GM21360 (cell line): ENCODE results near the gene RTCA.

Experiments
- ATAC-seq: cut with Tn5 transposase; IDR thresholded peaks from one replicate; pipeline ENCODE4 v1.9.1; 2021; ENCODE audit warnings: mild to moderate bottlenecking, moderate library complexity; ENCODE audit not compliant: unreplicated experiment

The RTCA gene

GRCh38 chr1:100342348-100342747 is 76.3 kb downstream of the RTCA start:
- ATAC-seq: no peak
